ENCODE measurements around the gene GPRIN1.

GRCh38 chr5:176632745-176633144 lies 22.8 kb upstream of the GPRIN1 start:
- TF ChIP-seq CTCF (IDR thresholded peaks at IDR 0.05) (no peak), EMX1 (CRISPR knock-in tag; IDR thresholded peaks at IDR 0.05) (no peak), HMGXB4 (CRISPR knock-in tag; IDR thresholded peaks at IDR 0.05) (no peak)

All from WTC11 (cell line).